Measurements from ENCODE around the gene NCBP2.

The NCBP2 gene

GRCh38 chr3:196942226-196942914 is at the start of gene NCBP2:
TSS of gene NCBP2 (minus strand) at chr3:196942528. CDS start at chr3:196942503, 25 bp downstream.
- peak; percentile 100 for DNase-seq (ENCODE audit: low read depth)

- DNase-seq (ENCODE audit: low read depth), result no peak
Observed at GRCh38 chr3:196991581-196992460, 49.5 kb upstream of the NCBP2 start.

DNA sequence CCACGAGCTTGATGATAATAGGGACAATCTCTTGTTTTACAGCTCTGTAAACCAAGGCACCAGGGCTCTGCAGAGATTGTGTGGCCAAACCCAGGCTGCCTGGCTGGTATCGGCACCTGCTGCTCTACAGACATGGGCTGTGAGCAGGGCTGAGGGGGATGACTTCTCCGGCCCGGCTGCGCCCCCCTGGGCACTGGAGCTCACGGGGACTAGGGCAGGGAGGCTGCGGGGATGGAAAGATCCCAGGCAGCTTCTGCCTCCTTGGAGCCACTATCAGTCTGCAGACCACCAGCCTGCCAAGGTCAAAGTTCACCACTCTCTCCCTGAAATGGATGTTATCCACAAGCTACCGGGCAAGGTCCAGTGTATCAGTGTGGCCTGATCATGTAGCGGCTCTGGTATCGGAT is 48.3 kb upstream of the NCBP2 start:
- no peak for DNase-seq (ENCODE audit: low read depth)

DNA sequence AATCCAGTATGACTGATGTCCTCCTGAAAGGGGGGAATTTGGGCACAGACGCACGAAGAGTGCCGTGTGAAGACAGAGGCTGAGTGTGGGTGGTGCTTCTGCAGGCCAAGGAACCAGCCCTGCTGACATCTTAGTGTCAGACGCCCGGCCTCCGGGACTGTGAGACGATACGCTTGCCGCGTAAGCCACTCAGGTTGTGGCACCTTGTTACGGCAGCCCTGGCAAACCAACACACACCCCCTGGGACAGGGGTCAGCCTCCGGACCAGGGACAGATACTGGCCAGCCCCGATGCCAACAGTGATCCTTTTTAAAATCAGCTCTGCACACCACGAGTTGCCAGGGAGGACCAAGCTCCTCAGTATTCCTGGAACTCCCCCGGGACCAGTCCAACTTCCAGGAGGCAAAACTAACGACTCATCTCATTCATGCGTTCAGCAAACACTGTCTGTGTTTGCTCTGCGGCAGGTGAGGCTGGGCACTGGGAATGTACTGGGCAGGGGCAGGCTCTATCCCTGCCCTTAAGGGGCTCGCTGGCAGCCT is 47.5 kb upstream of the NCBP2 start:
- no peak for DNase-seq (ENCODE audit: low read depth)

DNA sequence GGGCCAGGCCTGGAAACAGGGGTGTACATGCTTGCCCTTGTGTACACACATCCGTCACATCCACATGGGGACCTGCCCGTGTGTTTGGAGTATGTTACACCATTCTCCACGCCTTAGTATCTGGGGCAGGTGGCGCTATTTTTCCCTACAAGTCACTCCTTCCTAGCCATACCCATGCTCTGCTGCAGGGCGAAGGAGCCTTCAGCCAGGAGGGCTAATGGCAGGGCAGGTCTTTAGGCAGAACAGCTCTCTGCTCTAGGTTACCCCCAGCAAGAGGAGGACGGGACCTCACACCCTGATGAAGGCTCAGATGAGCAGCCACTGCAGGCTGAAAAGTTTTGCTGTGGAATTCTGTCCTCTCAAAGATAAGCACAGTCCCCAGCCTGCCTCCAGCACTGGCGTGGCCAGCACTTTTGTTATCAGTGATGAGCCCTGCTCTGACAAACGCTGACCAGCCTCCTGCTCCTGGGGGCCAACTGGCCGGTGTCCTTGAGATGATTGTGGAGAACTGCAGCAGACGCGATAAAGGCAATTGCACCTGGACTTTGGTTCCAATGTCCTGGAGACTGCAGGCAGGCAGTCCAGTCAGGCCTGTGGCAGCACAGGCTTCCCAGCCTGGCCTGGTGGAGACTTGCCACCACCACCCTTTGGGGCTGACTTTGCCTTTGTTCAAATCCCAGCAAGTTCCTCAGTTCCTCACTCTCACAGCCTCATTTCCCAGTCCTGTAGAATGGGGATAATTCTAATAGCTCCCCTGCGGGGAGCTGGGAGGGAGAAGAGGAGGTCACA is 46.1 kb upstream of the NCBP2 start:
- no peak for DNase-seq (ENCODE audit: low read depth)

- DNase-seq (ENCODE audit: low read depth), result no peak
Observed at GRCh38 chr3:196987022-196987421, 44.7 kb upstream of the NCBP2 start.

- DNase-seq (ENCODE audit: low read depth), result no peak
Observed at GRCh38 chr3:196985954-196986885, 43.9 kb upstream of the NCBP2 start.

GRCh38 chr3:196985298-196985697 is 43.0 kb upstream of the NCBP2 start:
- DNase-seq (ENCODE audit: low read depth), result no peak

DNA sequence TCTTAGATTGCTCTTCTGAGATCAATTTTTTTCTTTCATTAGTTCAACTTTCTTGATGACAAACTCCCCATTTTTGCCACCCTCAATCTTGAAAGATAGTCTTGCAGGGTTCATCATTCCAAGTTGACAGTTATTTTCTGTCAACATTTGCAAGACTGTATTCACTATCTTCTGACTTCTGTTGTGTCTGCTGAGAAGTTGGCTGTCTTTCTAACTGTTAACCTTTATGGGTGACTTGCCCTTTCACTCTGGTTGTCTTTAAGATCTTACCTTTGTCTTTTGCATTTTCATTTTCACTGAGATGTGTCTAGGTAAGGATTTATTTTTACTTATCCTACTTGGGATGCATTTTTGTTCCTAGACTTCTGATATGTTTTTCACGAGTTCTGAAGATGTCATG is 40.9 kb upstream of the NCBP2 start:
- no peak for DNase-seq (ENCODE audit: low read depth)

DNA sequence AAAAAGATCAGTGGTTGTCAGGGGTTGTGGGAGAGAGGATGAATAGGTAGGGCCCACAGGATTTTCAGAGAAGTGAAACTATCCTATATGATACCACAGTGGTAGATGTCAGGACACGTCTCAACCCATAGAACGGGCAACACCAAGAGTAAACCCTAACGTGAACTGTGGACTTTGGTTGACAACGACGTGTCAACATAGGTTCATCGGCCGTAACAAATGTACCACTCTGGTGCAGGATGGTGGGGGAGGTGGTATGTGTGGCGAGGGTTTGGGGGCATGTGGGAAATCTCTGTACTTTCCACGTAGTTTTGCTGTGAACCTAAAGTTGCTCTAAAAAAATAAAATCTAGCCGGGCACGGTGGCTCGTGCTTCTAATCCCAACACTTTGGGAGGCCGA is 39.3 kb upstream of the NCBP2 start:
- DNase-seq (ENCODE audit: low read depth), result no peak

- no peak for DNase-seq (ENCODE audit: low read depth)
Observed at GRCh38 chr3:196979545-196979944, 37.2 kb upstream of the NCBP2 start.

DNA sequence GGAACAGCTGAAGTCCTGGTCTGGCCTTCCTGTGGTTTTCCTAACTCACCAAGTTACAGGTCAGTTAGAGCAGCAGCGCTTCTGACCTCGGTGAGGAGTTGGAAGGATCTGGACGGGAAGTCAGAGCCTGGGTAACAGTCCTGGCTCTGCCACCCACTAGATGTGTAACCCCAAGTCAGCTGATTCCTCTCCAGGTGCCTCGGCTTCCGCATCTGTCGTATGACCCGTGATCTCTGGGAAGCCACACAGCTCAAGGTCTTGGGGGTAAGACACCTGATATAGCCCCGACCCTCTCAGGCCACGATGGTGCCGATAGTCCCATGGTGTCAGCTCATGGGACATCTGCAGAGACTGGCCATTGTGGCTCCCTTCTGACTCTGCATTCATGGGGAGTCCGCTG is 34.6 kb upstream of the NCBP2 start:
- DNase-seq (ENCODE audit: low read depth), result no peak

DNA sequence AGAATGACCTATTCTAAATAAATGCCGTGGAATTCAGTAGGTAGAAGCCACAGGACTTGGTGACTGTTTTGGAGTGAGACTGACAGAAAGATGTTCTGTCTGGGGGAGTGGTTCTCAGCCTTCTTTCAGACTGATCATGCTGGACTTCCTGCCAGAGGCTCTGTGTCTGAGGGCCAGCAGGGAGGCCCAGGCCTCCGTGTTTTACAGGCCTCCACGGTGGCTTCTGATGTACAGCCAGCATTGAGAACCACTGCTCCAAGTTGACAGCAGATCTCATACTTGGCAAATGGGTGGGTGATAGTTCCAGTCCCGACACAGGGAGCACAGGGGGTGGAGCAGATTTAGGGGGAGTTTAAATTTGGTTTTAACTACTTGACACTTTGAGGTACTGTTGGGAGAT is 33.0 kb upstream of the NCBP2 start:
- no peak for DNase-seq (ENCODE audit: low read depth)

- no peak for DNase-seq (ENCODE audit: low read depth)
Observed at GRCh38 chr3:196974661-196975060, 32.3 kb upstream of the NCBP2 start.

- no peak for DNase-seq (ENCODE audit: low read depth)
Observed at GRCh38 chr3:196971094-196971698, 28.9 kb upstream of the NCBP2 start.

DNA sequence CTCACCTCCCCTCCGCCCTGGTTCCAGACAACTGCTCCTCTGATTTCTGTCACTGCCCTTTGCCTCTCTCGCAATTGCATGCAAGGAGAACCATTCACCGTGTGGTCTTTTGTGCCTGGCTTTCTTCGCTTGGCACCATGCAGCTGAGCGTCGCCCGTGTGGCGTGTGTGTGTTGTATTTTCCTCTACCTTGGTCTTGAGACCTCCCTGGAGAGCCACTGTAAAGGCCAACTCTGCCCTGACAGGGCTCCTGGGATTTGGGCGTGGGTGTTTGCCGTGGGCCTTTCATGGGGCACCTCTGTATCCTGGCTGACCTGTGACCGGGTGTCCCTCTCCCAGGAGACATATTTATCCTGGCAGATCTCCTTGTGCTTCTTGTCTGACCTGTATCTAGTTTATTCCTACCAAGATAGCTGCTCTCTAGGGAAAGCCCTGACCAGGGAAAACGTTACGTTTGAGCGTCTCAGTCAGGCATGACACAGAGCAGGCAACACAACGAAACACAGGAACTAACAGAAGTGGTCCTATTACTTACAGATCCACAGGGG is 28.3 kb upstream of the NCBP2 start:
- no peak for DNase-seq (ENCODE audit: low read depth)

GRCh38 chr3:196969660-196970546 is 27.6 kb upstream of the NCBP2 start:
- DNase-seq (ENCODE audit: low read depth), result peak; percentile 58

DNA sequence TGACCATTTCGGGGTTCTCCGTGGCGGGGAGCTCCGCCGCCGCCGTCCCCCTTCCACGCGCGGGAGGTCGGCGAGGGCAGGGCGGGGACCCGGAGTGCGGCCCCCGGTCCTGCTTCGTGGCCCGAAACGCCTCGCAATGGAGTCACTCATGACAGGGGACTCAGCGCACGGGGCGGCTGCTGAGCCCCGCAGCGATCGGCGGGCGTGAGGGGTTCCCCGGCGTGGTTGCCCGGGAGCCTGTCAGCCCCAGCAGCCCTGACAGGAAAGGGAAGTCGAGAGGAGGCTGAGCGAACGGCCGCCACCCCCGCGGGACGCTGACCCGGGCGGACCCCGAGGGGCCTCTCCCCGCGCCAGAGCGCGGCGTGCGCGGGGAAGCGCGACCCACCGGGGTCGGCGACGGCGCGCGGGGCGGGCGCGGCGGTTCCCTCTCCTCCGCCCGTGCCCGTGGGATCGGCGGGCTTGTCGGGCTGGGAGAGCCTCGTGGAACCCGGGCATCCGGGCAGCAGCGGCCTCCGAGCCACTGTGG is 26.9 kb upstream of the NCBP2 start:
- peak; percentile 14 for DNase-seq (ENCODE audit: low read depth)

Measured in activated T-cell treated with anti-CD3 and anti-CD28 coated beads for 24 hours (primary cell).